NOMO-1 (cell line): ENCODE measurements around the gene PRKG1.

ENCODE experiments used
- DNase-seq, 2 experiments: peaks; one replicate each; lab custom pipeline; 2025; ENCODE audit not compliant: unreplicated experiment in 2 of 2; lab: John Stamatoyannopoulos, UW

Gene PRKG1

GRCh38 chr10:51479711-51480110, 405.4 kb downstream of the PRKG1 start:
- DNase-seq, result no peak

DNA sequence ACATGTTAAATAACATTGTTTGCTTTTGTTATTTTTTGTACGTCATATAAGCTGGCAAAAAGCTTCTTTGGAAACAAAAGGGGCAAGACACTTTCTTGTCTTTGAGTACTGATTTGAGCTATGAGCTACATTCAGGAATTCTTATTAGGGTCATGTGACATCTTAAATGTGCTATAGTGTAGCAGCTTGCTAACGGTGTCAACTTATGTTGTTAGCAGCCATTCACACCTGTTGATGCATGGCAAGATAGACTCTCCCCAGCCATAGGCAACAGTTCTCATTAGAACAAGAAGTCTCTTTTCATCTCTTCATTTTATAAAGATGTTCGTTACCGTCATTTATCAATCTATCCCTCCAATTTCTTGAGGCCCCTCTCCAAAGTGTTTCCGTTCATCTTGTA, 411.4 kb downstream of the PRKG1 start:
- no peak for DNase-seq

GRCh38 chr10:51487576-51487975, 413.3 kb downstream of the PRKG1 start:
- no peak for DNase-seq

DNA sequence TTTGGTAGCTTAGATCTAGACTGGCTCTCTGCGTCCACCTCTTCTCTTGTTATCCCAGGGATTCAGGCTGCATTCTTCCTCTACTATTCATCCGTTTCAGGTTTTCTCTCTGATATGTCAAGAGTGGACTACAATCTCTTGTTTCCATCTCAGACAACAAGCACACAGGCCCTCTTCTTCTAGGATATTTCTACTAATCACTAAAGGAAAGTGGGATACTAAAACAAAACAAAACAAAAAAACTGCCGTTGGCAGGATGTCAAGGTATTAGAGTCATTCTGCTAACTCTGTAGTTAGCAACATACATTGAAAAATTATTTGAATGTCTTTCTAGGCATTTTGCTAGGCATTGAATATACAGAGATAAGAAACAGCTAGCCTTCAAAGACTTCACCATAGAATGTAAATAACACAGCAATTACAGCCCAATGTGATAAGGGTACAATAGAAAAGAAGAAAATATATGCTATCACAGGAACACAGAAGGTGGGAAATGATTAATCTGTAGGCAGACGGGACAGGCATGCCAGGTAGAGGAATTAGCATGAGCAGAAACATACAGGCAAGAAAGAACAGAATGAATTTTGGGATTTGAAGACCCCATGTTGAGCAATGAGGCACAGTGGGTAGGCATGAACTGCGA, 414.6 kb downstream of the PRKG1 start:
- no peak for DNase-seq

- no peak for DNase-seq
These were observed 424.1 kb downstream of the PRKG1 start for GRCh38 chr10:51498424-51498823.

GRCh38 chr10:51501396-51501795, 427.1 kb downstream of the PRKG1 start:
- no peak for DNase-seq

GRCh38 chr10:51502124-51502523, 427.8 kb downstream of the PRKG1 start:
- DNase-seq, result no peak

DNA sequence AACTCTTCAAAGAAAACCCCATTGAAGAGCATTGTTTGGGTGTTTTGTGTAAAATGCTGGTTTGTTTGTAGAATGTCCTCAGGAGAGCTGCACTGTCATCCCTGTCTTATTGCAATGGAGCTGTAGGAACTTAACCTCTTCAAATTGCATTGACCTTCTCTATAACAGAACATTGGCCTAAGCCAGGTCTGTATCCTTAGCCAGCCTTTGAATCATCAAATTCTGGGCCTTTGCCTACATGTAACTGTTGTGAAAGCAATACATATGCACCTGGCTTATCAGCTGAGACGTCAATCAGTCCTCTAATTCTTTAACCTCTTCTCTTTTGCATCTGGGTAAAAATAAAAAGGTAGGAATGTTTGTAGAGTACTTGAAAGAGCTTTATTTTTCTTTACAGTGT, 429.1 kb downstream of the PRKG1 start:
- DNase-seq, result no peak

DNA sequence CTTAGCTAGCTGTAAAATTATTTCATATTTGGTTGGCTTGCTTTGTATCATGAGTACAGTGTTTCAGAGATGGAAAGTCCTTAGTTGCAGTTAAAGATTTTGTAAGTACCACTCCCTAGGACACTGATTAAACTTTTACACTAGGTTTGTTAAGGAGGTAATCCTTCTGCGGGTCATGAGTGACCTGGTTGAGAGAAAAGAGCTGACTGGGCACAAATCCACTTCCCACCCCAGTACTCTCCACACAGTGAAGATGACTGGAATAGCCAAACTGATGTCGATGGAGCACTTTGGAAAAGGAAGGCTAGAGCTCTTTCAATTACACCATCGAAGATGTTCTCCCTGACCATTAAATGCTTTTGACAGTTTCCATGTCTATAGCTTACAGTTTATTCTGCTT, 433.2 kb downstream of the PRKG1 start:
- no peak for DNase-seq

- DNase-seq, result no peak
These were observed 433.9 kb downstream of the PRKG1 start for GRCh38 chr10:51508156-51508555.

DNA sequence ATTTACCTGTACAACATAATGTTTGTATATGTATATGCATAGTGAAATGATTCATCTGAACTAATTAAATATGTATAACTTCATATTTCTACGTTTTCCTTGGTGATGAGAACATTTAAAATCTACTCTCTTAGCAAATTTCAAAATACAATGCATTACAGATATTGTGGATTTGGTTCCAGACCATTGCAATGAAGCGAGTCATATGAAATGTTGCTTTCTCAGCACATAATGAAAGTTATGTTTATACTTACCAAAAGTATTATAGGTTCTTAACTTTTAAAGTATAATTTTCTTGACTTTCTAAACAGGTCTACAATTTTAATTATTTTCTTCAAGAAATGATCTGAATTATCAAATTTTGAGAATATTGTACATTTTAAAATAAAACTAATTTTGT, 435.9 kb downstream of the PRKG1 start:
- DNase-seq, result no peak

DNA sequence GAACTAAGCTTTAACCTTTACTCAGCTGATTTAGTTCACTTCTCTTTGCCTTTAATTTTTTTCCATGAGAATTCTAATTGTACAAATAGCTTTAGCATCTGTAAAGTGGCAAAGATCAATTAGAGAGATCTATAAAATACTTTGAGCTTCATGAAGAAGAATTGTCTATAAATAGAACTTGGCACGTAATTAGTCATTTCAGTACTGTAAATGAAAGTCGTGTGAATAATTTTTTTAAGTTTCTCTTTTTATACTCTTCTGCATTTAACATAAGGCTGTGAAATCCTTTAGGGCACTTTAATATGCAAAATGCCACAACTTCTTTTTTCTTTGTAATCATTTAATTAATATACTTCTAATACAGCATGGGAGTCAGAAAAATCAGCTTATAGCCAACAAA, 447.3 kb downstream of the PRKG1 start:
- DNase-seq, result no peak

DNA sequence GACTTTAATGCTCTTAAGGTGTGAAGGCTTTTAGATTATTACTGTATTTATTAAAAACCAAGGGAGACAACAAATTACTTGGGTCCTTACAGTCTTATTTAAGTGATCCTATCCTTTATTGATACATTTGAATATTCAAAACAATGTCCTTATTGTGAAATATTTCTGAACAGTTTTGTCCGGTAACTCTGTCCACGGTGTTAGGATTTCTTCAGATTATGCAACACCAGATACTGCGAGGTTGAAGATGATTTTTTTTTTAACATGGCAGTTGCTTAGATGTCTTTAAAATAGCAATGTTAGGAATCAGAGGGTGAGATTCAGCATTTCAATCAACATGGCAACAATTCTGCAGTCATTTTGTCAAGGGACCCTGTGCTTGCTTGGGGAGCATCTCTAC, 448.6 kb downstream of the PRKG1 start:
- no peak for DNase-seq

DNA sequence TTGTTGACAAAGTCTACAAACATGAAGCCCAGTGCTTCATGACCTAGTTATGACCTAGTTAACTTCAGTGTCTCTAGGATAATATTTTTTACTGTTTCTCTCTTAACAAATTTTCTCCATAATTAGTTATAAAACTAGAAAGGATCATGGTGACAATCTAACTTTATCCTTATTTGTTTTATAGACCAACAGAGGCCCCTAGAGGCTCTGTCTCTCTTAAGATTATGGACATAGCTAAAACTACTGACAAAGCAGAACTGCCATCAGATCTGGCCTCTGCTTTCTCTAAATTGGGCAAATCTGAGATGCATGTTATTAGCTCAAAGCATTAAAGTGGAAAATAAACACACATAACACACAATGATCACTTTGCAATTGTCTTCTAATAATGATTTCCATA, 449.2 kb downstream of the PRKG1 start:
- no peak for DNase-seq

- DNase-seq, result no peak
These were observed 449.8 kb downstream of the PRKG1 start for GRCh38 chr10:51524041-51524440.

GRCh38 chr10:51527522-51528219, 453.4 kb downstream of the PRKG1 start:
- no peak for DNase-seq

- no peak for DNase-seq
These were observed 454.2 kb downstream of the PRKG1 start for GRCh38 chr10:51528527-51528926.

DNA sequence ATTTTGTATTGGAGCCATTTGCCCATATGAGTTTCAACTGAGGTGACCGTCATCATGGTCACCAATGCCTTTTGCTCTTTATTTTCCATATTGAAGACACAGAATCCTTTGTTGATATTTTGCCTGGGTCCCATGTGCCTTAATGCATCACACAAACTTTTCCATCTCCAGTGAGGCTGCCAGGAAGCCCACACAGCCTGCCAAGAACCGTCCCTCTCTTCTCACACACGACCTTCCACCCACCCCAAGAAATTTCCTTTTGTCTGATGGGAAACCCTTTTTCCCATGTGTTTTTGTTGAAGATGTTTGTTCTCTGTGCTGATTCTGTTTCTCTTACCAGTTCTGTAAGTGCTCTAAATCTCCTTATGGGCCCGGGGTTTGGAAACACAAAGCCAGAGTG, 456.3 kb downstream of the PRKG1 start:
- no peak for DNase-seq

DNA sequence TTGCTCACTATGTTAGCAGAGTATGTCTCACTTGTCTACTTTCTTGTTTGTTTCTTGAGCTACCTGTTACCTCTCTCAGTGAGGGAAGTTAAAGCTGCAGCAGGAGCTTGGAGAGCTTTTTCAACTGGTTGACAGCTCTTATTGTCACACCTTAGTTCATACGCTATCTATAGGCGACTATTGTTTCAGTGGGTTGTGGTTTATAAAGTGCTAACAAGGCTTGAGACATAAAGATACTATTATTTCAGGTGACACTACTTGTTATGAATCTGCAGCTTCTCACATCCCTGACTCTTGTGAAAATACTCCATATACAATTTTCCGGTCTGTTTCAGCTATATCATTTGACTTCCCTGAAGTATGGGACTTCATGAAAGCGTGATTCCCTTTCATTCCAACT, 457.8 kb downstream of the PRKG1 start:
- no peak for DNase-seq

DNA sequence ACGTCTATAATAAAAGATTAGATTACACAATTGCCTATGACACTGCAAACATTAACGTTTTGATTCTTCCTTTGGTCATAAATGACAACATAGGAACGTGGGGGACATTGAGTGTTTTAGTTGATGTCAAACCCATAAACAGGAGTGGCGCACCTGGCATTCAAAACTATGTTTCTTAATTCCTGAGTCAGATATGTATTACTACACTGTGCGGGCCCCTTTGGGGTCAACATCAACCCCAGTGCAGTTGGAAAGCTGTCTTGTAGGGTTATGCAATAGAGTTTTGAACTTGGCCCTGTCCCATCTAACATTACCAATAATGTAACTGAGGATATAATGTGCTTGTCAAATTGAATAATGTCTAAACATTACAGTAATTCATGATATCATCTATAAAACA, 468.6 kb downstream of the PRKG1 start:
- no peak for DNase-seq

- no peak for DNase-seq
These were observed 470.6 kb downstream of the PRKG1 start for GRCh38 chr10:51544933-51545332.

GRCh38 chr10:51547941-51548340, 473.7 kb downstream of the PRKG1 start:
- no peak for DNase-seq

- no peak for DNase-seq
These were observed 478.6 kb downstream of the PRKG1 start for GRCh38 chr10:51552879-51553278.
